ENCODE data around the gene LPP. TPM values are rescaled to one million over a fixed set of nuclear protein-coding genes. Genes with fewer than 3 reads are reported as not detected.

The LPP gene
- total RNA-seq, 1 donor from 2014 or later, result 97.4 TPM

DNA sequence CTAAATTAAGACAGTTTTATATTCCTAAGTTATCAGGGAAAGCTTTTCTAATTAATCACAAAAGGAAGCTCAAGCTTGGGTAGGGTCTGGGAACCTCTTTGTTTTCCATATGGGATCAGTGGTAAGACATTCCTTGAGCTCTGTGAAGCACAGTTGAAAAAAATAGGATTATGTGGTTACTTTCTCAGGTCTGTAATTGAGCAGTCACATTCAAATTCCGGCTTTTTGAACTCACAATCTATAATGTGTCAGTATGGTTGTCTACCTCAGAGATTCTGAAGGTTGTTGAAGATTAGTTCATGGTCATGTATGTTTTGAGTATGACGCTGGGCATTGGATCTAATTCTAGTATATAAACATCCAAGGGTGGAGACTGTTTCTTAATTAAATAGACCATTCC, 364.5 kb downstream of the LPP start:
- Histone ChIP-seq H3K27me3 (ENCODE audit: low read depth) (no peaks in the 10 kb centered on the region), H3K36me3 (no peaks in the 10 kb centered on the region), H3K27ac (replicated peaks) (no peak overlapping the region), H3K9me3 (replicated peaks) (no peaks in the 10 kb centered on the region), H3K4me1 (peaks cover 20% of the 10 kb centered on the region), H3K4me3 (no peak overlapping the region)
- no peak for DNase-seq
- intact Hi-C loops (cut with micrococcal nuclease), result no loop called here
- TF ChIP-seq, protein P1, sequence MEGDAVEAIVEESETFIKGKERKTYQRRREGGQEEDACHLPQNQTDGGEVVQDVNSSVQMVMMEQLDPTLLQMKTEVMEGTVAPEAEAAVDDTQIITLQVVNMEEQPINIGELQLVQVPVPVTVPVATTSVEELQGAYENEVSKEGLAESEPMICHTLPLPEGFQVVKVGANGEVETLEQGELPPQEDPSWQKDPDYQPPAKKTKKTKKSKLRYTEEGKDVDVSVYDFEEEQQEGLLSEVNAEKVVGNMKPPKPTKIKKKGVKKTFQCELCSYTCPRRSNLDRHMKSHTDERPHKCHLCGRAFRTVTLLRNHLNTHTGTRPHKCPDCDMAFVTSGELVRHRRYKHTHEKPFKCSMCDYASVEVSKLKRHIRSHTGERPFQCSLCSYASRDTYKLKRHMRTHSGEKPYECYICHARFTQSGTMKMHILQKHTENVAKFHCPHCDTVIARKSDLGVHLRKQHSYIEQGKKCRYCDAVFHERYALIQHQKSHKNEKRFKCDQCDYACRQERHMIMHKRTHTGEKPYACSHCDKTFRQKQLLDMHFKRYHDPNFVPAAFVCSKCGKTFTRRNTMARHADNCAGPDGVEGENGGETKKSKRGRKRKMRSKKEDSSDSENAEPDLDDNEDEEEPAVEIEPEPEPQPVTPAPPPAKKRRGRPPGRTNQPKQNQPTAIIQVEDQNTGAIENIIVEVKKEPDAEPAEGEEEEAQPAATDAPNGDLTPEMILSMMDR (IDR thresholded peaks at IDR 0.05; ENCODE audit: borderline replicate concordance), result no peak

DNA sequence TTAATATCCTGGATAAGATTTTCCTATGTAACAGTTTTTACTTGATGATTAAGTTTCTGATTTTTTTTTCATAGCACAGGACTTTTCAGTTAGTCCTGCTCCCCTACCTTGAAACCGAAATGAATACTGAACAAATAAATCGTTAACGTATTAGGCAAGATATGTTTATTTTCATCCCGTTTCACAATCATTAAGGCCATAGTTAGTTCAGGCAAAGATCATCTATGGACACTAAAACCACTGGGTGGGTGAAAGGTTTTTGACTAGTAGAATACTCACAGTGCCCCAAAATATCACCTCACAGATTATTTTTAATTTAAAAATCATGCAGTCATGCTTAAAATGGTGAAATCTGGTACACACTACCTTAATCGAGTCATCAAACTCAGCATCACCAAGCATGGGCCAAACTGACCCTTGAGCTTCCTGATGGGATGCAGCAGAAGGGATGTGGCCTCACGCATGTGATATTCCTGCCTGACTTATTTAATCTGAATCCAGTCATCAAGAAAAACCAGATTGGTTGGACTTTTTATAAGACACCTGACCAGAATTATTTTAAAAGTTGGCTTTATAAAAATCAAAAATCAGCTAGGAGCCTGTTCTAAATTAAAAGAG, 365.0 kb downstream of the LPP start:
- no peak for DNase-seq
- H3K36me3 ChIP-seq, result no peaks in the 10 kb centered on the region
- H3K4me3 ChIP-seq, result no peak overlapping the region
- H3K9me3 ChIP-seq (replicated peaks), result no peaks in the 10 kb centered on the region
- no peak overlapping the region for H3K27ac ChIP-seq (replicated peaks)
- peaks cover 19% of the 10 kb centered on the region for H3K4me1 ChIP-seq
- intact Hi-C loops (cut with micrococcal nuclease), result no loop called here
- TF ChIP-seq, protein P1 (IDR thresholded peaks at IDR 0.05; ENCODE audit: borderline replicate concordance), result no peak
- H3K27me3 ChIP-seq (ENCODE audit: low read depth), result no peaks in the 10 kb centered on the region

DNA sequence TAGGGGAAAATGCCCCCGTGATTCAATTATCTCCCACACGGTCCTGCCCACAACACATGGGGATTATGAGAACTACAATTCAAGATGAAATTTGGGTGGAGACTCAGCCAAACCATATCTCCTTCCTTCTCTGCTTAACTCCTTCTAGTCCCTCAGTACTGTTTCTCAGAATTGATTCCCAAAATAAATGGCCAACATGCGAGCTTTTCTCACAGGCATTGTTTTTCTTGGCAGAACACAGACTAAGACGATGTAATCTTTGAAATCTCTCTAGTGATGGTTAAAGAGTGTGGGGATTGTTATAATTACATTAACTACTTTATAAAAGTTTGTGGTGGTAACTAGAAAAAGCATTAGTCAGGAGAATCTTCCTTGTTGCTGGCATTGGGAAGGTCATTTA, 366.5 kb downstream of the LPP start:
- no peaks in the 10 kb centered on the region for H3K27me3 ChIP-seq (ENCODE audit: low read depth)
- H3K4me3 ChIP-seq, result no peak overlapping the region
- no peak for DNase-seq
- peak overlapping the region; percentile 33 for H3K27ac ChIP-seq (replicated peaks)
- peaks cover 9% of the 10 kb centered on the region for H3K36me3 ChIP-seq
- H3K4me1 ChIP-seq, result peaks cover 19% of the 10 kb centered on the region
- TF ChIP-seq, protein P1 (IDR thresholded peaks at IDR 0.05; ENCODE audit: borderline replicate concordance), result no peak
- no peaks in the 10 kb centered on the region for H3K9me3 ChIP-seq (replicated peaks)
- intact Hi-C loops (cut with micrococcal nuclease), result no loop called here

DNA sequence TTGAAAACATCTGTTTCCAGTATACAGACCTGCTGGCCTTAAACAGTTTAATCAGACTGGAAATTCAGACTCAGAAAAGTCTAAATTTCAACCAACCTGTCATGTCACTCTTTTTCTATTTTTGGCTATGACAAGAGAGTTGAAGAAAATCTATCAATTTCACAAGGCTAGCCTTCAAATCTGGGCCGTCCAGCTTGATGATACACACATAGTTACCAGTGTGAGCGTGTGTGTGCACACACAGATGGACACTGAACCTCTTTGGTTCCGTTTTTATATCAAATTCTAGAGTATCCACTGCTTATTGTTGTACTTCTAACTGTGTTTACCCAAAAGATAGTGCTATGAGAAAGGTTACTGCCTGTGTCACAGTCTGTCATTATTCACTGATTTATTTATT, 368.2 kb downstream of the LPP start:
- Histone ChIP-seq H3K4me1 (peaks cover 19% of the 10 kb centered on the region), H3K27ac (replicated peaks) (no peak overlapping the region), H3K27me3 (ENCODE audit: low read depth) (no peaks in the 10 kb centered on the region), H3K36me3 (peaks cover 10% of the 10 kb centered on the region), H3K9me3 (replicated peaks) (no peaks in the 10 kb centered on the region), H3K4me3 (no peak overlapping the region)
- TF ChIP-seq, protein P1 (IDR thresholded peaks at IDR 0.05; ENCODE audit: borderline replicate concordance), result no peak
- DNase-seq, result no peak
- intact Hi-C loops (cut with micrococcal nuclease), result no loop called here

DNA sequence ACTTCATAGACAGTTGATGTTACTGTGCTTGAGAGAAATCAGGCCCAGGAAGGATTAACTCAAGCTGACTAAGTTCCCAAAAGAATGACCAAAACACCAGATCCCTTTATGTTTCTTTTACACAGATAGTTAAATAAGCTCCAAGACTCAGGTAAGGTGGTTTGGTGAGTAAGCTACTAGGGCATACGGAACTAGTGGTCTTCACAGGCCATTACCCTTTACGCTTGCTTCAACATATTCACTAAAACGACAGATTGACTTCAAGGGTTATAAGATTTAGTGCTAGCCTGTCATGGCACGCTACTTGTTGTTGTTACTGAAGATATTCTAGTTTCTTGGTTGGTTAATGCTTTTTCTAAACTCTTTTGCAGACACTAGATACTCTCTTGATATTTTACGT, 369.3 kb downstream of the LPP start:
- TF ChIP-seq, protein P1 (IDR thresholded peaks at IDR 0.05; ENCODE audit: borderline replicate concordance), result no peak
- no peak for DNase-seq
- Histone ChIP-seq H3K9me3 (replicated peaks) (no peaks in the 10 kb centered on the region), H3K27me3 (ENCODE audit: low read depth) (no peaks in the 10 kb centered on the region), H3K36me3 (peaks cover 10% of the 10 kb centered on the region), H3K4me1 (peaks cover 19% of the 10 kb centered on the region), H3K4me3 (no peak overlapping the region), H3K27ac (replicated peaks) (no peak overlapping the region)
- intact Hi-C loops (cut with micrococcal nuclease), result no loop called here
